WTC11 (cell line): ENCODE data around the gene PQBP1. TPM values are rescaled to one million over a fixed set of nuclear protein-coding genes. Genes with fewer than 3 reads are reported as not detected.
A peak's percentile ranks its signal among the peaks of the same experiment; 100 is the strongest.

Source experiments
- ATAC-seq: fragments of 200-7000 bp; cut with Tn5 transposase; 2 replicates; pipeline ENCODE4 v1.10.0; 2021; ENCODE audit warnings: mild to moderate bottlenecking, moderate library complexity
- CTCF ChIA-PET: fragments of 300-600 bp; sonication (Branson Sonifier 250); formaldehyde crosslinking; loops from one replicate; lab custom pipeline; 2021; ENCODE audit warnings: antibody characterized with exemption; lab: Charles Lee
- POLR2A ChIA-PET: fragments of 350-600 bp; sonication (Branson Sonifier 250); formaldehyde crosslinking; loops from one replicate; lab custom pipeline; 2021; ENCODE audit warnings: antibody characterized with exemption; lab: Charles Lee
- DNase-seq: peaks from one replicate; pipeline ENCODE4 v3.0.0; 2021; ENCODE audit warnings: low spot score
- H3K27ac Mint-ChIP-seq: 2 replicates; pipeline ENCODE4 v1.8.0; 2021; ENCODE audit warnings: mixed read lengths
- H3K27me3 Mint-ChIP-seq: 2 replicates; pipeline ENCODE4 v1.8.0; 2021; ENCODE audit warnings: low read depth, mild to moderate bottlenecking, moderate library complexity, mixed read lengths
- H3K36me3 Mint-ChIP-seq: 2 replicates; pipeline ENCODE4 v1.8.0; 2021; ENCODE audit warnings: mixed read lengths
- H3K4me1 Mint-ChIP-seq: 2 replicates; pipeline ENCODE4 v1.8.0; 2022; ENCODE audit warnings: mixed read lengths
- H3K4me3 Mint-ChIP-seq: 2 replicates; pipeline ENCODE4 v1.8.0; 2021; ENCODE audit warnings: mild to moderate bottlenecking, moderate library complexity, mixed read lengths
- H3K9me3 Mint-ChIP-seq: 2 replicates; pipeline ENCODE4 v1.8.0; 2021; ENCODE audit warnings: mixed read lengths
- AR ChIP-seq: fragments of 250-450 bp; sonication (Bioruptor Pico); IDR thresholded peaks from 2 replicates; pipeline ENCODE4 v1.9.0; 2021; ENCODE audit warnings: mild to moderate bottlenecking
- CREM ChIP-seq: sonication (generic); formaldehyde crosslinking; IDR thresholded peaks from 2 replicates; pipeline ENCODE4 v1.8.1; 2022; ENCODE audit warnings: mild to moderate bottlenecking, missing genetic modification reagents, moderate library complexity
- E2F1 ChIP-seq: sonication (generic); formaldehyde crosslinking; IDR thresholded peaks from 2 replicates; pipeline ENCODE4 v1.8.0; 2022; ENCODE audit warnings: mild to moderate bottlenecking, missing genetic modification reagents
- E2F4 ChIP-seq: sonication (generic); formaldehyde crosslinking; IDR thresholded peaks from 2 replicates; pipeline ENCODE4 v1.8.1; 2022; ENCODE audit warnings: low read depth, mild to moderate bottlenecking, moderate library complexity, missing genetic modification reagents, borderline replicate concordance
- ERG ChIP-seq: fragments of 250-450 bp; sonication (Bioruptor Pico); IDR thresholded peaks from 2 replicates; pipeline ENCODE4 v1.8.0; 2021; ENCODE audit warnings: mild to moderate bottlenecking
- FOXJ3 ChIP-seq: sonication (generic); formaldehyde crosslinking; IDR thresholded peaks from 2 replicates; pipeline ENCODE4 v1.9.0; 2021; ENCODE audit warnings: missing genetic modification reagents, mild to moderate bottlenecking, borderline replicate concordance
- FOXP1 ChIP-seq: sonication (generic); formaldehyde crosslinking; IDR thresholded peaks from 2 replicates; pipeline ENCODE4 v1.8.0; 2022; ENCODE audit warnings: missing genetic modification reagents, mild to moderate bottlenecking, moderate library complexity, borderline replicate concordance
- FOXP4 ChIP-seq: sonication (generic); formaldehyde crosslinking; IDR thresholded peaks from 2 replicates; pipeline ENCODE4 v1.8.0; 2022; ENCODE audit warnings: mild to moderate bottlenecking, missing genetic modification reagents
- HMGXB4 ChIP-seq: sonication (generic); formaldehyde crosslinking; IDR thresholded peaks from 2 replicates; pipeline ENCODE4 v1.8.1; 2023; ENCODE audit warnings: mild to moderate bottlenecking, moderate library complexity, missing genetic modification reagents
- MYBL2 ChIP-seq: sonication (generic); formaldehyde crosslinking; IDR thresholded peaks from 2 replicates; pipeline ENCODE4 v1.8.1; 2023; ENCODE audit warnings: mild to moderate bottlenecking, moderate library complexity, missing genetic modification reagents
- NFATC4 ChIP-seq: fragments of 250-450 bp; sonication (Bioruptor Pico); IDR thresholded peaks from 2 replicates; pipeline ENCODE4 v1.9.0; 2021; ENCODE audit warnings: mild to moderate bottlenecking
- OVOL2 ChIP-seq: fragments of 250-450 bp; sonication (Bioruptor Pico); IDR thresholded peaks from 2 replicates; pipeline ENCODE4 v1.9.0; 2021; ENCODE audit warnings: mild to moderate bottlenecking, borderline replicate concordance
- RELA ChIP-seq: sonication (generic); formaldehyde crosslinking; IDR thresholded peaks from 2 replicates; pipeline ENCODE4 v1.8.1; 2022; ENCODE audit warnings: missing genetic modification reagents, mild to moderate bottlenecking, borderline replicate concordance
- RORB ChIP-seq: fragments of 250-450 bp; sonication (Bioruptor Pico); IDR thresholded peaks from 2 replicates; pipeline ENCODE4 v1.9.0; 2021; ENCODE audit warnings: mild to moderate bottlenecking
- ZBTB21 ChIP-seq: sonication (generic); formaldehyde crosslinking; IDR thresholded peaks from 2 replicates; pipeline ENCODE4 v1.8.1; 2023; ENCODE audit warnings: mild to moderate bottlenecking, missing genetic modification reagents, borderline replicate concordance
- ZNF121 ChIP-seq: sonication (generic); formaldehyde crosslinking; IDR thresholded peaks from 2 replicates; pipeline ENCODE4 v1.8.0; 2023; ENCODE audit warnings: missing genetic modification reagents
- ZNF219 ChIP-seq: sonication (generic); formaldehyde crosslinking; IDR thresholded peaks from 2 replicates; pipeline ENCODE4 v1.8.0; 2023; ENCODE audit warnings: missing genetic modification reagents, mild to moderate bottlenecking, borderline replicate concordance
- ZNF232 ChIP-seq: sonication (generic); formaldehyde crosslinking; IDR thresholded peaks from 2 replicates; pipeline ENCODE4 v1.8.0; 2022; ENCODE audit warnings: mild to moderate bottlenecking, missing genetic modification reagents
- ZNF423 ChIP-seq: fragments of 250-450 bp; sonication (Bioruptor Pico); IDR thresholded peaks from 2 replicates; pipeline ENCODE4 v2.1.2; 2022; ENCODE audit warnings: mild to moderate bottlenecking, moderate library complexity
- ZNF532 ChIP-seq: fragments of 250-450 bp; sonication (Bioruptor Pico); IDR thresholded peaks from 2 replicates; pipeline ENCODE4 v1.9.0; 2021; ENCODE audit warnings: mild to moderate bottlenecking, borderline replicate concordance
- ZNF671 ChIP-seq: fragments of 250-450 bp; sonication (Bioruptor Pico); IDR thresholded peaks from 2 replicates; pipeline ENCODE4 v1.8.0; 2021; ENCODE audit warnings: mild to moderate bottlenecking
- total RNA-seq: library from RNA; stranded (reverse); gene quantifications from 3 replicates; pipeline ENCODE4 v1.2.3, GENCODE V29; 2021

PQBP1 gene
- total RNA-seq, 1 experiment from 2014 or later, result 79.4 TPM

GRCh38 chrX:48919360-48919841, 21.7 kb downstream of the PQBP1 start (continued):
- TF ChIP-seq AR (CRISPR knock-in tag) (no peak), ZNF671 (CRISPR knock-in tag) (no peak), RELA (no peak), RORB (CRISPR knock-in tag) (no peak), ZNF232 (CRISPR knock-in tag) (no peak), OVOL2 (CRISPR knock-in tag) (no peak), ERG (CRISPR knock-in tag) (no peak), FOXJ3 (CRISPR knock-in tag) (no peak), NFATC4 (no peak), CREM (CRISPR knock-in tag) (no peak), FOXP4 (CRISPR knock-in tag) (no peak)

GRCh38 chrX:48919947-48920717, 22.4 kb downstream of the PQBP1 start:
- DNase-seq (no peak), ATAC-seq (no peak)
- Mint-ChIP-seq H3K9me3 (no peaks in the 10 kb centered on the region), H3K36me3 (peaks cover 49% of the 10 kb centered on the region), H3K4me1 (peaks cover 43% of the 10 kb centered on the region), H3K4me3 (peak overlapping the region; percentile 93), H3K27me3 (no peaks in the 10 kb centered on the region), H3K27ac (peak overlapping the region; percentile 93)
- ChIA-PET CTCF (interaction anchor here (0.9 to 1.8 kb wide), 3 partner anchors 17 to 37 kb away, joined by 3 to 8 read pairs (median 3); partner anchors contain the start of gene OTUD5), POLR2A (interaction anchor here (0.6 kb wide), 1 partner anchor 23 kb away, joined by 3 read pairs; the partner anchor contains the start of genes PQBP1 and TIMM17B)
- no peak for TF ChIP-seq ZNF532
- no peak for TF ChIP-seq ZNF219
- TF ChIP-seq HMGXB4 (CRISPR knock-in tag), result no peak
- TF ChIP-seq ZBTB21 (CRISPR knock-in tag), result no peak
- no peak for TF ChIP-seq RELA
- no peak for TF ChIP-seq MYBL2 (CRISPR knock-in tag)
- no peak for TF ChIP-seq OVOL2 (CRISPR knock-in tag)
- TF ChIP-seq E2F4, result no peak
- no peak for TF ChIP-seq FOXP1 (CRISPR knock-in tag)
- TF ChIP-seq ZNF423 (CRISPR knock-in tag), result no peak
- no peak for TF ChIP-seq E2F1 (CRISPR knock-in tag)
- TF ChIP-seq ZNF121 (CRISPR knock-in tag), result no peak
